Heart left ventricle (tissue), 16 donors: Measurements from ENCODE around the gene NR3C1. TPM values are rescaled to one million over a fixed set of nuclear protein-coding genes. Genes with fewer than 3 reads are reported as not detected.
A peak's percentile ranks its signal among the peaks of the same experiment; 100 is the strongest.

Source experiments
- ATAC-seq, 4 donors: fragments of 200-7000 bp; cut with Tn5 transposase; one replicate each; pipeline ENCODE4 v1.9.1; 2020 to 2022; ENCODE audit warnings: moderate library complexity in 4 of 4, mild to moderate bottlenecking in 3 of 4, moderate number of reproducible peaks in 1 of 4
- DNase-seq, 5 donors: peaks; one replicate each; pipeline ENCODE4 v3.0.0-alpha.2; 2020
- H3K27ac ChIP-seq, 12 donors: fragments of 200-600 bp; sonication (generic) in 4 of 12; one replicate each; pipeline versions ENCODE4 v1.5.0 to v1.8.0; 2016 to 2022; ENCODE audit warnings: mild to moderate bottlenecking in 2 of 12
- H3K27me3 ChIP-seq, 9 donors: fragments of 200-600 bp; sonication (generic) in 2 of 9; one replicate each; pipeline versions ENCODE4 v1.5.1 to v1.8.0; 2016 to 2022; ENCODE audit warnings: mild to moderate bottlenecking in 3 of 9
- H3K36me3 ChIP-seq, 9 donors: fragments of 200-600 bp; sonication (generic) in 2 of 9; one replicate each; pipeline versions ENCODE4 v1.5.0 to v1.8.0; 2018 to 2022; ENCODE audit warnings: mild to moderate bottlenecking in 2 of 9
- H3K4me1 ChIP-seq, 12 donors: fragments of 200-600 bp; sonication (generic) in 4 of 12; one replicate each; pipeline versions ENCODE4 v1.5.0 to v1.8.0; 2016 to 2022; ENCODE audit warnings: mild to moderate bottlenecking in 3 of 12
- H3K4me3 ChIP-seq, 12 donors: fragments of 200-600 bp; sonication (generic) in 4 of 12; one replicate each; pipeline versions ENCODE4 v1.5.0 to v1.8.0; 2017 to 2022; ENCODE audit warnings: mild to moderate bottlenecking in 9 of 12, moderate library complexity in 4 of 12
- H3K9me3 ChIP-seq, 12 donors: fragments of 200-600 bp; sonication (generic) in 4 of 12; one replicate each; pipeline versions ENCODE4 v1.5.0 to v1.8.0; 2016 to 2022; ENCODE audit warnings: mild to moderate bottlenecking in 1 of 12
- POLR2A ChIP-seq, 2 donors: fragments of 450-650 bp; IDR thresholded peaks; one replicate each; pipeline ENCODE4 v1.6.1; 2017; ENCODE audit warnings: antibody characterized with exemption in 2 of 2, mild to moderate bottlenecking in 2 of 2, moderate library complexity in 2 of 2
- WGBS, 4 donors: extraction: QIAGEN DNeasy Blood & Tissue Kit in 2 of 4; methylation state at CpG; one replicate each; pipeline versions ENCODE4 v1.1.5 to v1.1.7; 2013 to 2018; 5-methylcytosine and 5-hydroxymethylcytosine counted together
- intact Hi-C, 10 donors: fragments of 100-400 bp; cut with DNase I; formaldehyde crosslinking; loops; one replicate each; pipeline versions ENCODE4 v1.11.1 to v1.14.2; 2022
- polyA plus RNA-seq, 2 donors: library from polyadenylated mRNA; stranded (reverse); fragments of 200-250 nt; gene quantifications; one replicate each; pipeline ENCODE4 v1.2.3, GENCODE V29; 2013
- total RNA-seq, 9 donors: library from RNA; depleted of rRNA in 2 of 9; stranded (reverse); fragments of >200 nt in 2 of 9; fragmentation: NEBNext Ultra II Directional in 3 of 9; extraction: Animal tissue kit (Norgen Biotek cat#: 25700) in 3 of 9; gene quantifications; one replicate each; pipeline versions ENCODE4 v1.1.0 to v1.2.4, GENCODE V29; 2016 to 2023
- TF ChIP-seq, protein P1 (sequence below), 12 donors: fragments of 200-600 bp; sonication (generic) in 4 of 12; IDR thresholded peaks; one replicate each; pipeline versions ENCODE4 v1.5.0 to v1.8.0; 2018 to 2022; ENCODE audit warnings: antibody characterized with exemption in 12 of 12, mild to moderate bottlenecking in 5 of 12
- donor health status: ischemic (EF 13 %, LVEDD 7.1; RV severe dilation, severe dysfunction).
- donor health status: healthy with polysubstance abuse.
- donor health status: DM: no; HTN: yes; CAD: no.
- donor health status: DM: no; HTN: no; CAD: no.
- donor health status: ischemic (EF 25% LVEDD 6.9; RV normal size, moderate dysfunction).
- donor health status: ischemic (EF 25% LVEDD 5.7; RV mildly dilated, moderate dysfunction).
- donor health status: healthy.
- donor health status: DM: yes; HTN: yes; CAD: no.
- donor health status: ischemic (EF 35%, LVEDD 5.7; RV mildly dilated, moderate dysfunction).
- donor health status: nonischemic (EF 11% LVEDD 7.7; RV severe dilation, severe dysfunction).
- donor health status: DM: yes; HTN: yes; CAD: no.
- donor health status: PGD.
- donor health status: ischemic (EF 29% LVEDD 5.4; RV normal size, mild dysfunction).
- donor health status: nonischemic (EF 23%, LVEDD 6.1; RV moderate dilation, normal function).

NR3C1 gene
- total and polyA plus RNA-seq, 11 donors, result 10.4 to 73.7 (median 45.3) TPM

DNA sequence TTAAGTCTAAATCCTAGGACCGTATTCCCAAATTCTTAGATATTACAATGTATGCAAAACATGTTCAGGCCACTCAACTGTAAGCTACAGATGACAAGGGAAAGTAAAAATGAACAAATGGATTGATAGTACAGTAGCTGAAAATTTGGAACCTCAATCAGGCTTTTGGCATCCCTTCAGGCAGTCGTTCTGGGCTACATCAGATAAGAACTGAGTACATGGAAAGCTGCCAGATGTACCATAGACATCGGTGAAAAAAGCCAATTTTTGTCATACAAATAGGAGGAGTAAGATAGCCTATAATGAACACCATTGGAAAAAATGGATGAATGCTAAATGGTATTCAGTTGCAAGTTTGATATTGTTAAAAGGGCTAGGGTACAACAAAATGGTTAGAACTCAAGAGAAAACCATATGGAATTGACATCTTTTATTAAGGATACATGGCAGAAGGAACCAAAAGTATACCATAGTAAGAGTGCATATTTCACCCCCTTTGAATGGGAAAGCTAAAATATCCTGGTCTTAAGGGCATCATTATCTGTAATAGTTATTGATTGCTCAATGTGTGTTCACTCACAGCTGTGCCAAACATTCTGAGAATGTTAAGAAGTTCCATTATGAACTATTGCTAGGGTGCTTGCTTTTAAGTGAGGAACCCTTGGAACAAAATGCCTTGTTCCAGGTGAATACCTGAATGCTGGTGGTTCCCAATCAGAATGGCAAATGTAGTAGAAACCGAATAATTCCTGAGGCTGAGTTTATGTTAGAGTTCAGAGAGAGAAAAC lies 86.4 kb downstream of the NR3C1 start:
- Histone ChIP-seq H3K27ac (peak overlapping the region in 1 of 12 donors; percentile 1), H3K4me3 (no peak overlapping the region), H3K9me3 (no peaks in the 10 kb centered on the region), H3K4me1 (peaks cover 8 to 84% (median 64%) of the 10 kb centered on the region in 12 donors), H3K36me3 (peaks cover 0 to 20% (median 18%) of the 10 kb centered on the region in 9 donors), H3K27me3 (no peaks in the 10 kb centered on the region)
- ATAC-seq (no peak), DNase-seq (no peak)
- intact Hi-C loops, result loop anchor here in 1 of 10 donors (10.0 kb wide), 1 partner anchor 78 kb away; no protein-coding TSS in a partner anchor
- 32 to 36% (median 34%) methylated on average over 4 of the region's 4 CpGs for whole genome bisulfite sequencing, 4 donors
- TF ChIP-seq, protein P1, sequence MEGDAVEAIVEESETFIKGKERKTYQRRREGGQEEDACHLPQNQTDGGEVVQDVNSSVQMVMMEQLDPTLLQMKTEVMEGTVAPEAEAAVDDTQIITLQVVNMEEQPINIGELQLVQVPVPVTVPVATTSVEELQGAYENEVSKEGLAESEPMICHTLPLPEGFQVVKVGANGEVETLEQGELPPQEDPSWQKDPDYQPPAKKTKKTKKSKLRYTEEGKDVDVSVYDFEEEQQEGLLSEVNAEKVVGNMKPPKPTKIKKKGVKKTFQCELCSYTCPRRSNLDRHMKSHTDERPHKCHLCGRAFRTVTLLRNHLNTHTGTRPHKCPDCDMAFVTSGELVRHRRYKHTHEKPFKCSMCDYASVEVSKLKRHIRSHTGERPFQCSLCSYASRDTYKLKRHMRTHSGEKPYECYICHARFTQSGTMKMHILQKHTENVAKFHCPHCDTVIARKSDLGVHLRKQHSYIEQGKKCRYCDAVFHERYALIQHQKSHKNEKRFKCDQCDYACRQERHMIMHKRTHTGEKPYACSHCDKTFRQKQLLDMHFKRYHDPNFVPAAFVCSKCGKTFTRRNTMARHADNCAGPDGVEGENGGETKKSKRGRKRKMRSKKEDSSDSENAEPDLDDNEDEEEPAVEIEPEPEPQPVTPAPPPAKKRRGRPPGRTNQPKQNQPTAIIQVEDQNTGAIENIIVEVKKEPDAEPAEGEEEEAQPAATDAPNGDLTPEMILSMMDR (IDR thresholded peaks at IDR 0.05), result no peak
- TF ChIP-seq POLR2A (IDR thresholded peaks at IDR 0.05), result no peak

DNA sequence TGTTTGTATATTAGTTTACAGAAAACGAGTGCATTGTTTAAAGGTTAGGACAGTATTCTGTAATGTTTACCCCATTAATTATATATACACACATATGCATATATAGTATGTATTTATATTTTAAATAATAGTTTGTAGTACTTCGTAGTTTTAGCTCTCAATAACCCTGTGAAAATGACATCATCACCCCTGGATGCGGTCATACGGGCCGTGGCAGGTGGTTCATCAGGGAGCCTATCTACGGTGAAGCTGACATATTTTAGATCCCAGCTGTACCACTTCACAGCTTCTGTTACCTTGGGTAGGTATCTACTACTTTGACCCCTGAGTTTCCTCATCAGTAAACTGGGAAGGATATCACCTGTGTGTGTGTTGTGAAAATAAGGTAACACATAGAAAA lies 87.1 kb downstream of the NR3C1 start:
- Histone ChIP-seq H3K36me3 (peaks cover 0 to 27% (median 25%) of the 10 kb centered on the region in 9 donors), H3K27me3 (no peaks in the 10 kb centered on the region), H3K4me3 (no peak overlapping the region), H3K27ac (peak overlapping the region in 2 of 12 donors; percentile 27 to 48), H3K9me3 (no peaks in the 10 kb centered on the region), H3K4me1 (peaks cover 8 to 80% (median 66%) of the 10 kb centered on the region in 12 donors)
- ATAC-seq, result peak in 1 of 4 donors; percentile 21
- DNase-seq, result no peak
- intact Hi-C loops, result loop anchor here in 1 of 10 donors (10.0 kb wide), 1 partner anchor 78 kb away; no protein-coding TSS in a partner anchor
- WGBS, 4 donors, result 73 to 85% (median 83%) methylated on average over 6 of the region's 6 CpGs
- no peak for TF ChIP-seq POLR2A (IDR thresholded peaks at IDR 0.05)
- TF ChIP-seq, protein P1 (IDR thresholded peaks at IDR 0.05), result no peak

DNA sequence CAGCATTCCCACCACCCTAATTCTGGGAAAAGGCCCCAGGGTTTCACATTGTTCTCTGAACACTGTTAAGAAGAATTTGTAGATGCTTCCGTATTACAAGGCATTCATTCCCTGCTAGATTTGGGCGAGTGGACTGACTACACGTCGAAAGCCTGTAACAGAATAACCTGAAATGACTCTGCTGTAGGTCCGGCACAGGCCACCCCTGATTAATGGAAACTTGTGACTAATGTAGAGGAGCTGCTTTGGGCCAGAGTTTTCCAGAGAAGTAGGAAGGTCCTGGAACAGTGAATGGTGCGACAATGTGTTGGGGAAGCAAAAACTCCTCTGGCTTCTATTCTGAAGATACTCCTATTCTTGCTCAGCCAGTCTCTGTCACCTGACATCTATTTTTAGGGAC lies 87.6 kb downstream of the NR3C1 start:
- peaks cover 8 to 84% (median 67%) of the 10 kb centered on the region in 12 donors for H3K4me1 ChIP-seq

More for the DNA sequence above, 87.6 kb downstream of the NR3C1 start:
- Histone ChIP-seq H3K4me3 (no peak overlapping the region), H3K27ac (peak overlapping the region in 2 of 12 donors; percentile 27 to 48), H3K9me3 (no peaks in the 10 kb centered on the region), H3K36me3 (peaks cover 0 to 31% (median 28%) of the 10 kb centered on the region in 9 donors), H3K27me3 (no peaks in the 10 kb centered on the region)
- ATAC-seq (peak in 3 of 4 donors; percentile 44 to 67 (median 49)), DNase-seq (no peak)
- WGBS, 4 donors, result 44 to 73% (median 63%) methylated on average over 6 of the region's 6 CpGs
- intact Hi-C loops, result loop anchor here in 1 of 10 donors (10.0 kb wide), 1 partner anchor 79 kb away; no protein-coding TSS in a partner anchor
- TF ChIP-seq POLR2A (IDR thresholded peaks at IDR 0.05), result no peak
- TF ChIP-seq, protein P1 (IDR thresholded peaks at IDR 0.05), result no peak
